ENCODE measurements around the gene ARPC1A.

GRCh38 chr7:99402854-99403253 lies 77.2 kb downstream of the ARPC1A start:
- TF ChIP-seq EZH2 (IDR thresholded peaks at IDR 0.05; ENCODE audit: insufficient read depth, poor library complexity, severe bottlenecking) (no peak), EZH2phosphoT487 (IDR thresholded peaks at IDR 0.05; ENCODE audit: insufficient read depth, low read depth) (no peak)
